ENCODE data around the gene FFAR2. TPM values are rescaled to one million over a fixed set of nuclear protein-coding genes. Genes with fewer than 3 reads are reported as not detected.
A peak's percentile ranks its signal among the peaks of the same experiment; 100 is the strongest.

Gene FFAR2
- total RNA-seq, 1 experiment from 2014 or later = not detected

GRCh38 chr19:35471946-35472345 lies 23.9 kb downstream of the FFAR2 start:
- no peaks in the 10 kb centered on the region for H3K4me1 ChIP-seq (ENCODE audit: insufficient read depth, low read length)
- no peaks in the 10 kb centered on the region for H3K9me3 Mint-ChIP-seq
- H3K56ac ChIP-seq (ENCODE audit: insufficient read length, low read depth, low read length) = no peak overlapping the region
- no peak overlapping the region for H4K5ac ChIP-seq (ENCODE audit: insufficient read length, low read depth, low read length)
- no peak for DNase-seq
- no peak overlapping the region for H3K18ac ChIP-seq (ENCODE audit: insufficient read length, low read depth, low read length)
- no peaks in the 10 kb centered on the region for H3K9me3 ChIP-seq (ENCODE audit: control insufficient read depth, low read depth, low read length)
- no peak overlapping the region for H3T11ph ChIP-seq (ENCODE audit: low read length)
- no peak overlapping the region for H2BK15ac ChIP-seq (ENCODE audit: low read depth, low read length)
- no CpG with 5 or more reads among the region's 8 CpGs for WGBS (ENCODE audit: extremely low coverage, insufficient read length, low lambda C conversion rate)
- H3K27ac Mint-ChIP-seq = peak overlapping the region in 1 of 3 experiments; percentile 11; a peak in 1 of 7 replicates
- H3K27ac ChIP-seq (ENCODE audit: insufficient read length, low read depth, low read length) = no peak overlapping the region
- no peak overlapping the region for H4K91ac ChIP-seq (ENCODE audit: insufficient read length, low read depth, low read length)
- peaks cover 23 to 24% of the 10 kb centered on the region in 2 experiments for H3K4me1 Mint-ChIP-seq
- no peak overlapping the region for H2BK20ac ChIP-seq (ENCODE audit: low read depth, low read length, poor library complexity, severe bottlenecking)
- no peak overlapping the region for H3K14ac ChIP-seq (ENCODE audit: insufficient read depth, low read length)
- peaks cover 8% of the 10 kb centered on the region for H3K27me3 Mint-ChIP-seq (ENCODE audit: low read depth)
- no peak overlapping the region for H3K4me2 ChIP-seq (ENCODE audit: insufficient read depth, insufficient read length, low read length)
- no peaks in the 10 kb centered on the region for H3K79me1 ChIP-seq (ENCODE audit: insufficient read depth, low read depth, low read length, poor library complexity, severe bottlenecking)
- no peak overlapping the region for H4K8ac ChIP-seq (replicated peaks; ENCODE audit: insufficient read length, low read depth, low read length)
- no peak overlapping the region for H2AK5ac ChIP-seq (ENCODE audit: insufficient read length, low read length)
- no peak overlapping the region for H2BK12ac ChIP-seq (ENCODE audit: insufficient read length, low read depth, low read length)
- H3K27me3 ChIP-seq (ENCODE audit: insufficient read depth, low read length) = no peaks in the 10 kb centered on the region
- no peak overlapping the region for H2AFZ ChIP-seq (ENCODE audit: low read length)
- no peaks in the 10 kb centered on the region for H3K23me2 ChIP-seq (ENCODE audit: insufficient read length, low read depth, low read length, poor library complexity, severe bottlenecking)
- no peak overlapping the region for H3K9ac ChIP-seq (ENCODE audit: extremely low read depth, insufficient read length, low read length)
- H4K20me1 ChIP-seq (ENCODE audit: control insufficient read depth, insufficient read depth, insufficient read length) = no peaks in the 10 kb centered on the region
- H3K79me2 ChIP-seq (ENCODE audit: insufficient read depth, low read length) = no peaks in the 10 kb centered on the region
- no peak overlapping the region for H2BK5ac ChIP-seq (ENCODE audit: insufficient read length, low read length)
- H3K36me3 Mint-ChIP-seq (ENCODE audit: insufficient read depth in 1 of 3, low read depth in 3 of 3) = no peaks in the 10 kb centered on the region
- no peak overlapping the region for H3K23ac ChIP-seq (ENCODE audit: insufficient read length, low read depth, low read length)
- no peak overlapping the region for H3K4ac ChIP-seq (ENCODE audit: low read depth, low read length)
- H2BK120ac ChIP-seq (ENCODE audit: low read depth, low read length, poor library complexity, severe bottlenecking) = no peak overlapping the region
- H3K4me3 Mint-ChIP-seq = no peak overlapping the region
- TF ChIP-seq, protein P1, sequence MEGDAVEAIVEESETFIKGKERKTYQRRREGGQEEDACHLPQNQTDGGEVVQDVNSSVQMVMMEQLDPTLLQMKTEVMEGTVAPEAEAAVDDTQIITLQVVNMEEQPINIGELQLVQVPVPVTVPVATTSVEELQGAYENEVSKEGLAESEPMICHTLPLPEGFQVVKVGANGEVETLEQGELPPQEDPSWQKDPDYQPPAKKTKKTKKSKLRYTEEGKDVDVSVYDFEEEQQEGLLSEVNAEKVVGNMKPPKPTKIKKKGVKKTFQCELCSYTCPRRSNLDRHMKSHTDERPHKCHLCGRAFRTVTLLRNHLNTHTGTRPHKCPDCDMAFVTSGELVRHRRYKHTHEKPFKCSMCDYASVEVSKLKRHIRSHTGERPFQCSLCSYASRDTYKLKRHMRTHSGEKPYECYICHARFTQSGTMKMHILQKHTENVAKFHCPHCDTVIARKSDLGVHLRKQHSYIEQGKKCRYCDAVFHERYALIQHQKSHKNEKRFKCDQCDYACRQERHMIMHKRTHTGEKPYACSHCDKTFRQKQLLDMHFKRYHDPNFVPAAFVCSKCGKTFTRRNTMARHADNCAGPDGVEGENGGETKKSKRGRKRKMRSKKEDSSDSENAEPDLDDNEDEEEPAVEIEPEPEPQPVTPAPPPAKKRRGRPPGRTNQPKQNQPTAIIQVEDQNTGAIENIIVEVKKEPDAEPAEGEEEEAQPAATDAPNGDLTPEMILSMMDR (conservative IDR thresholded peaks at IDR 0.05) = no peak

Measured in H9 (cell line).